ENCODE data around the gene THBS1. TPM values are rescaled to one million over a fixed set of nuclear protein-coding genes. Genes with fewer than 3 reads are reported as not detected.

THBS1 gene
- total RNA-seq, 1 donor from 2014 or later = 377 TPM

DNA sequence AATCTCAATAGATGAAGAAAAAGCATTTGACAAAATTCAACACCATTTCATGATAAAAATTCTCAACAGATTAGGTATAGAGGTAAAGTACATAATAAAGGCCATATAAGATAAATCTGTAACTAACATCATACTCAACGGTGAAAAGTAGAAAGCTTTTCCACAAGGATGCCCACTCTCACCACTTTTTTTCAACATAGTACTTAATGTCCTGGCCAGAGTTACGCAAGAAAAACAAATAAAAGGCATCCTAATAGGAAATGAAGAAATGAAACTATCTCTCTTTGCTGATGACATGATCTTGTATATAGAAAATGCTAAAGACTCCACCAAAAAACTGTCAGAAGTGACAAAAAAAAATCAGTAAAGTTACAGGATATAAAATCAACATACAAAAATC lies 33.0 kb downstream of the THBS1 start:
- ATAC-seq = no peak

DNA sequence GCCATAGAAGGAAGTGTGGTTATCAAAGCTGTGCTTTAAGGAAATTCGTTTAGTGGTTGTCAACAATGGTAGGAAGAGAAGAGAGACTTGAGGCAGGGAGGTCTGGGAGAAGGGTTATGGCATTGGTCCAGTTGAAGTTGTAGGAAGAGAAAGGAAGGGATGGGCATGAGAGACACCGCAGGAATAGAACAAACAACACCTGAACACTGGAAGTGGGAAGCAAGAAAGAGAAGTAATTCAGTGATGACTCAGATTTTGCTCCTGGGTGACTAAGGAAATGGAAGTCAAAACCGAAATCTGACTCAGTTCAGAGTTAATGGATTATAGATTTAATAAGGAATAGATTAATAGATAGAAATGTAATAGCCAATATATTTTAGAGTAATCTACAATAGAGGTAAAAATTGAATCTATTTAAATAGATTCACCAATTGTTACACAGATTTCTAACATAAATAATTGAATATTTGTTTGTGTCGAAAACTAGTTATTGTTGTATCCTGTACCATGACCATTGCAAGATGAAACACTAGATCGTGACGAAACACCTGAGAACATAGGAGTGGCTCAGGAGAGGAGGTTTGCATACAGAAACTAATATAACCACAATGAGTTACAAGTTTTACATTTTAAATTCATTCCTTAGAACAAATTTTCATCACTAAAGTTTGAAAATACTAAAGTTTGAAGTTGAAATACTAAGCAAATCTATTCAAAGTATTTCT lies 36.0 kb downstream of the THBS1 start:
- DNase-seq (no peak), ATAC-seq (no peak)
- no peak overlapping the region for H3K4me3 ChIP-seq
- no peaks in the 10 kb centered on the region for H3K27me3 ChIP-seq
- no peaks in the 10 kb centered on the region for H3K9me3 ChIP-seq
- no peaks in the 10 kb centered on the region for H3K4me1 ChIP-seq
- TF ChIP-seq, protein P1, sequence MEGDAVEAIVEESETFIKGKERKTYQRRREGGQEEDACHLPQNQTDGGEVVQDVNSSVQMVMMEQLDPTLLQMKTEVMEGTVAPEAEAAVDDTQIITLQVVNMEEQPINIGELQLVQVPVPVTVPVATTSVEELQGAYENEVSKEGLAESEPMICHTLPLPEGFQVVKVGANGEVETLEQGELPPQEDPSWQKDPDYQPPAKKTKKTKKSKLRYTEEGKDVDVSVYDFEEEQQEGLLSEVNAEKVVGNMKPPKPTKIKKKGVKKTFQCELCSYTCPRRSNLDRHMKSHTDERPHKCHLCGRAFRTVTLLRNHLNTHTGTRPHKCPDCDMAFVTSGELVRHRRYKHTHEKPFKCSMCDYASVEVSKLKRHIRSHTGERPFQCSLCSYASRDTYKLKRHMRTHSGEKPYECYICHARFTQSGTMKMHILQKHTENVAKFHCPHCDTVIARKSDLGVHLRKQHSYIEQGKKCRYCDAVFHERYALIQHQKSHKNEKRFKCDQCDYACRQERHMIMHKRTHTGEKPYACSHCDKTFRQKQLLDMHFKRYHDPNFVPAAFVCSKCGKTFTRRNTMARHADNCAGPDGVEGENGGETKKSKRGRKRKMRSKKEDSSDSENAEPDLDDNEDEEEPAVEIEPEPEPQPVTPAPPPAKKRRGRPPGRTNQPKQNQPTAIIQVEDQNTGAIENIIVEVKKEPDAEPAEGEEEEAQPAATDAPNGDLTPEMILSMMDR (IDR thresholded peaks at IDR 0.05) = no peak
- intact Hi-C loops (cut with DNase I) = no loop called here
- no peaks in the 10 kb centered on the region for H3K36me3 ChIP-seq
- H3K27ac ChIP-seq = no peak overlapping the region

More for the DNA sequence above, 33.0 kb downstream of the THBS1 start:
- Histone ChIP-seq H3K4me1 (no peaks in the 10 kb centered on the region), H3K27me3 (no peaks in the 10 kb centered on the region), H3K36me3 (no peaks in the 10 kb centered on the region), H3K4me3 (no peak overlapping the region), H3K27ac (no peak overlapping the region), H3K9me3 (peaks cover 14% of the 10 kb centered on the region)
- intact Hi-C loops (cut with DNase I) = no loop called here
- no peak for DNase-seq
- TF ChIP-seq, protein P1 (IDR thresholded peaks at IDR 0.05) = no peak

DNA sequence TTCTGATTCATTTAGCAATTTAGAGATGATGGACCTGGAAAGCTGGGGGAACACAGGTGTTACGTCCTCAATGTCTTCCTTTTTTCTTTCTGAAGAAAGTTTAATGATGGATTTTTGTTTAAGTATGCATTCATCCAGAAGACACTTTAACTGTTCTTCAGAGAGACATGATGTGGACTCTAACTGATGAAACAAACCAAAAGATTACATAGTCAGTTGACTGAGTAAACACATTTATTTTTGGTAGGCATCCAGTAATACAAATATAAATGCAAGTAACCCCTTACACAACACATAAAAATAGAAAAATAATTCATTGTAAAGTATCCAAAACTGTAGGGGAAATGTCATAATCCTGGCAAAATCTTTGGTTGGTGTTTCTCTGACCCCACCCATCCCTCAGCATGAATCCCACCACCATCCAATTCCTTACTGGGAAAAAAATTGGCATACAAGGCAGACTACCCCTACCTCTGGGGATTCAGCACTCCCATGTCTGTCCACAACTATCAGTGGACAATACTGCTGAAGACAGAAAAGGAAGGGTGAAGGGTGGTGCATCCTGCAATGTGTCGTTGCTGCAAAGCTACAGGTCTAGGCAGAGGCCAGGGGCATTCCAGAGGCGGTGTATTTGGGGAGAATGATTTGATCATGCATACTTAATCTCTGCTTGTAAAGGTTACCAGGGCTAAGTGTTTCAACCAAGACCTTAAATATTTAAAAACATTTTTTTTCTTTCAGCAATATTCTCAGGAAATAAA lies 37.4 kb downstream of the THBS1 start:
- H3K27me3 ChIP-seq = no peaks in the 10 kb centered on the region
- TF ChIP-seq, protein P1 (IDR thresholded peaks at IDR 0.05) = no peak
- DNase-seq (no peak), ATAC-seq (no peak)
- intact Hi-C loops (cut with DNase I) = no loop called here
- H3K9me3 ChIP-seq = no peaks in the 10 kb centered on the region
- H3K36me3 ChIP-seq = no peaks in the 10 kb centered on the region
- H3K4me1 ChIP-seq = no peaks in the 10 kb centered on the region
- H3K27ac ChIP-seq = no peak overlapping the region
- H3K4me3 ChIP-seq = no peak overlapping the region

DNA sequence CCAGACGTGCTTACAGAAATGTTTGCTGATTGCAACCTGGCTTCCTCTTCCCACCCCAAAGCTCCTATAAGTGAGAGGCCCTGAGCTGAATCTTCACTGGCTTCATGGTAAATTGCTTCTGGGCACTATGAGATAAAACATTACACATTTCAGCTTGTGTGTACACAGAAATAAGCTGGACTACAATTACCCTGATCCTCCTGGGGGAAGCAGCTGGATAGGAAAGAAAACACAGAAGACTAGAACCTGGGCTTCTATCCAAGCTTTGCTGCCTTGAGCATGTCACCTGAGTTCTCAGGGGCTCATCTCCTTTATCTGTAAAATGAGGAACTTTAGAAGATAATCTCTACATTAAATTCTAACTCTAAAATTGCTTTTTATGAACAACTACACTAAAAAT lies 40.3 kb downstream of the THBS1 start:
- H3K36me3 ChIP-seq = no peaks in the 10 kb centered on the region
- no peak overlapping the region for H3K27ac ChIP-seq
- H3K27me3 ChIP-seq = no peaks in the 10 kb centered on the region
- H3K9me3 ChIP-seq = no peaks in the 10 kb centered on the region
- H3K4me3 ChIP-seq = no peak overlapping the region
- no peak for DNase-seq
- intact Hi-C loops (cut with DNase I) = no loop called here
- H3K4me1 ChIP-seq = peaks cover 23% of the 10 kb centered on the region
- TF ChIP-seq, protein P1 (IDR thresholded peaks at IDR 0.05) = no peak
- no peak for ATAC-seq

DNA sequence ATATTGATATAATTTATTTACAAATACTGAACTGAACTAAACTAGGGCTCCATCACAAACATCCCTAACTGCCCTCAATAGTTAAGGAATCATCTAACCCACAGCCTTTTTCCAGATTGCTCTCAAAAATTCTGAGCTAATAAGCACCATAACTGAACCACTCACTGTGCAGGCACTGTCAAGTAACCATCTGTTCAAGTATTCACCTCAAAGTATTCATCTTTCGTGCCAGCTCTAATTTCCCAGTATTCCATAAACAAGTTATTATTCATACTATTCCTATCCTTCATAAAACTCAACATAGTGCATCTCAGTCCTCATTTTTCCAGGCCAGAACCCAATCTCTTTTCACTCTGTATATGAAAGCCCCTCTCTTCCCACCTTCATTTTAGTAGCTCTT lies 41.1 kb downstream of the THBS1 start:
- H3K36me3 ChIP-seq = no peaks in the 10 kb centered on the region
- no peak overlapping the region for H3K4me3 ChIP-seq
- ATAC-seq = no peak
- DNase-seq = no peak
- H3K27me3 ChIP-seq = no peaks in the 10 kb centered on the region
- intact Hi-C loops (cut with DNase I) = no loop called here
- peaks cover 23% of the 10 kb centered on the region for H3K4me1 ChIP-seq
- H3K9me3 ChIP-seq = no peaks in the 10 kb centered on the region
- H3K27ac ChIP-seq = no peak overlapping the region
- TF ChIP-seq, protein P1 (IDR thresholded peaks at IDR 0.05) = no peak
